MCF 10A (cell line): ENCODE measurements around the gene TSFM. TPM values are rescaled to one million over a fixed set of nuclear protein-coding genes. Genes with fewer than 3 reads are reported as not detected.

Experiments used
- BruUV-seq: library from RNA; stranded (reverse); fragments of 400-500 nt; replicated peaks from 2 replicates; lab custom pipeline; 2021; lab: Mats Ljungman, UMichigan
- CTCF ChIA-PET: fragments of 300-600 bp; sonication (Branson Sonifier 250); formaldehyde crosslinking; extraction: SDS; loops from one replicate; lab custom pipeline; 2021; ENCODE audit warnings: antibody characterized with exemption, inconsistent platforms; lab: Yijun Ruan, JAX
- POLR2A ChIA-PET: fragments of 300-600, 350-650 bp; sonication (Branson Sonifier 250); formaldehyde crosslinking; extraction: SDS; loops from one replicate; lab custom pipeline; 2020; ENCODE audit warnings: antibody characterized with exemption, inconsistent platforms; lab: Yijun Ruan, JAX
- DNase-seq: peaks from one replicate; pipeline ENCODE4 v3.0.0-alpha.2; 2018; ENCODE audit not compliant: unreplicated experiment
- H3K27ac Mint-ChIP-seq: one replicate; pipeline ENCODE4 v1.8.0; 2022; ENCODE audit warnings: mild to moderate bottlenecking, low read depth, mixed read lengths; ENCODE audit not compliant: unreplicated experiment
- H3K27me3 Mint-ChIP-seq: one replicate; pipeline ENCODE4 v1.8.0; 2022; ENCODE audit warnings: mixed read lengths; ENCODE audit not compliant: insufficient read depth, unreplicated experiment
- H3K36me3 Mint-ChIP-seq: one replicate; pipeline ENCODE4 v1.8.0; 2022; ENCODE audit warnings: mild to moderate bottlenecking, moderate library complexity, mixed read lengths; ENCODE audit not compliant: insufficient read depth, unreplicated experiment
- H3K4me1 Mint-ChIP-seq: one replicate; pipeline ENCODE4 v1.8.0; 2022; ENCODE audit warnings: mixed read lengths; ENCODE audit not compliant: insufficient read depth, unreplicated experiment
- H3K4me3 Mint-ChIP-seq: one replicate; pipeline ENCODE4 v1.8.0; 2022; ENCODE audit warnings: mild to moderate bottlenecking, moderate library complexity, mixed read lengths; ENCODE audit not compliant: unreplicated experiment
- H3K9me3 Mint-ChIP-seq: one replicate; pipeline ENCODE4 v1.8.0; 2022; ENCODE audit warnings: mixed read lengths; ENCODE audit not compliant: unreplicated experiment
- intact Hi-C: fragments of 100-400 bp; cut with micrococcal nuclease; formaldehyde crosslinking; loops from 2 replicates; pipeline ENCODE4 v1.14.1; 2022
- total RNA-seq: library from RNA; stranded (reverse); gene quantifications from 2 replicates; pipeline ENCODE4 v1.2.3, GENCODE V29; 2022
- TF ChIP-seq, protein P1 (sequence below): fragments of 200-600 bp; IDR thresholded peaks from one replicate; pipeline ENCODE4 v1.8.0; 2022; ENCODE audit warnings: antibody characterized with exemption, mild to moderate bottlenecking; ENCODE audit not compliant: unreplicated experiment

TSFM gene
- total RNA-seq, 1 experiment from 2014 or later = 32.6 TPM

DNA sequence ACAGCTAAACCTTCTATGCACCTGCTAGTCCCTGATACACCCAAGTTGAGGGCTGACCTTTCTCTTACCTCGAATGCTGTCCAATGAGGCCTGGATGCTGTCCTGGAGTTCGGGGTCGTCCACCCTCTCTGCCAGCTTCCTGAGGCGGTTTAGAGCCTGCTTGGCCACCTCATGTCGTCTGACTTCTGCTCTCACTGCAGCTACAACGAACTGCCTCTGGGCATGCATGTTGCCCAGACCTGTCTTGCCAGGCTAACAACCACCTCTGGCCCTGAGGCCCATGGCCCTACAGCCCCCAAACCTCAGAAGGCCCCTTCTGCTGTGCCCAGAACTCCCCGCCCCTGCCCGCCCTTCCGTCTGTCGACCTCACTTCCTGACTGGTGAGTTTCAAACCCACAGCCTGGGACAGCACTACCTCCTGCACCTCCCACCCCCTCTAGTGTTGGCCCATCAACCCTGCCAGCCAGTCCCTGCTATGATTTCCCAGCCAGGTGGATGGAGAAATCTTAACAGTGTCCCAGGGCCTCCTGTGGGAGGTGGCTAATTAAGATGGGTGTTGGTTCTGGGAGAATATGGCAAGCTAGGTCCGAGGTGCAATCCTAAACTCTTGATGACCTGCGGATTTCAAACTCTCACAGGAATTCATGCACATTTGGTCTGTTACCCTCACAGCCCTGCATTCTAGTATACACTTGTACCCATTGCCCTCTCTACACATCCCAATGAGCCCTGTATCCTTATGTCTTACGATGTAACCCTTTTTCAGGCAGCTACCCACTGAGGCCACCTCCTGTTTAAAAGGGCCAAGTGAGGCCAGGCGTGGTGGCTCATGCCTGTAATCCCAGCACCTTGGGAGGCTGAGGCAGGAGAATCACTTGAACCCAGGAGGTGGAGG, 40.5 kb upstream of the TSFM start:
- DNase-seq = peak; percentile 37
- peaks cover 21% of the 10 kb centered on the region for H3K36me3 Mint-ChIP-seq
- POLR2A ChIA-PET = interaction anchor here (0.6 to 1.8 kb wide), 3 partner anchors 16 to 48 kb away, joined by 4 read pairs; no protein-coding TSS in a partner anchor
- H3K27ac Mint-ChIP-seq = no peak overlapping the region
- no peaks in the 10 kb centered on the region for H3K9me3 Mint-ChIP-seq
- CTCF ChIA-PET = interaction anchor here (0.6 to 1.6 kb wide), 2 partner anchors 9 to 16 kb away, joined by 3 to 11 read pairs; no protein-coding TSS in a partner anchor
- no TSS peak for BruUV-seq
- TF ChIP-seq, protein P1, sequence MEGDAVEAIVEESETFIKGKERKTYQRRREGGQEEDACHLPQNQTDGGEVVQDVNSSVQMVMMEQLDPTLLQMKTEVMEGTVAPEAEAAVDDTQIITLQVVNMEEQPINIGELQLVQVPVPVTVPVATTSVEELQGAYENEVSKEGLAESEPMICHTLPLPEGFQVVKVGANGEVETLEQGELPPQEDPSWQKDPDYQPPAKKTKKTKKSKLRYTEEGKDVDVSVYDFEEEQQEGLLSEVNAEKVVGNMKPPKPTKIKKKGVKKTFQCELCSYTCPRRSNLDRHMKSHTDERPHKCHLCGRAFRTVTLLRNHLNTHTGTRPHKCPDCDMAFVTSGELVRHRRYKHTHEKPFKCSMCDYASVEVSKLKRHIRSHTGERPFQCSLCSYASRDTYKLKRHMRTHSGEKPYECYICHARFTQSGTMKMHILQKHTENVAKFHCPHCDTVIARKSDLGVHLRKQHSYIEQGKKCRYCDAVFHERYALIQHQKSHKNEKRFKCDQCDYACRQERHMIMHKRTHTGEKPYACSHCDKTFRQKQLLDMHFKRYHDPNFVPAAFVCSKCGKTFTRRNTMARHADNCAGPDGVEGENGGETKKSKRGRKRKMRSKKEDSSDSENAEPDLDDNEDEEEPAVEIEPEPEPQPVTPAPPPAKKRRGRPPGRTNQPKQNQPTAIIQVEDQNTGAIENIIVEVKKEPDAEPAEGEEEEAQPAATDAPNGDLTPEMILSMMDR = no peak
- intact Hi-C loops = no loop called here
- H3K4me1 Mint-ChIP-seq = peaks cover 12% of the 10 kb centered on the region
- no peak overlapping the region for H3K4me3 Mint-ChIP-seq
- H3K27me3 Mint-ChIP-seq = peaks cover 35% of the 10 kb centered on the region

GRCh38 chr12:57743769-57744168, 38.8 kb upstream of the TSFM start:
- Mint-ChIP-seq H3K36me3 (peaks cover 38% of the 10 kb centered on the region), H3K27ac (peak overlapping the region; percentile 100), H3K27me3 (peaks cover 27% of the 10 kb centered on the region), H3K4me3 (peak overlapping the region; percentile 100), H3K4me1 (peaks cover 11% of the 10 kb centered on the region), H3K9me3 (no peaks in the 10 kb centered on the region)
- ChIA-PET CTCF (interaction anchor here (1.7 kb wide), 1 partner anchor 17 kb away, joined by 11 read pairs; no protein-coding TSS in a partner anchor), POLR2A (interaction anchor here (0.7 to 2.5 kb wide), 7 partner anchors 8 to 197 kb away, joined by 3 to 20 read pairs (median 4); partner anchors contain the start of genes CDK4 and MARCHF9)
- no TSS peak for BruUV-seq
- no peak for DNase-seq
- TF ChIP-seq, protein P1 = no peak
- intact Hi-C loops = loop anchor here (1.0 kb wide), 1 partner anchor 17 kb away; no protein-coding TSS in a partner anchor

GRCh38 chr12:57744194-57744776, 38.3 kb upstream of the TSFM start:
- peaks cover 22% of the 10 kb centered on the region for H3K27me3 Mint-ChIP-seq
- TSS peak; percentile 34 for BruUV-seq
- POLR2A ChIA-PET = interaction anchor here (0.5 to 2.5 kb wide), 25 partner anchors 8 to 1115 kb away, joined by 3 to 20 read pairs (median 5); partner anchors contain the start of genes CDK4, EEF1AKMT3, MARCHF9 and METTL1
- H3K27ac Mint-ChIP-seq = peak overlapping the region; percentile 100
- H3K4me3 Mint-ChIP-seq = peak overlapping the region; percentile 100
- intact Hi-C loops = loop anchor here (1.0 kb wide), 1 partner anchor 18 kb away; no protein-coding TSS in a partner anchor
- H3K36me3 Mint-ChIP-seq = peaks cover 43% of the 10 kb centered on the region
- TF ChIP-seq, protein P1 = no peak
- peaks cover 11% of the 10 kb centered on the region for H3K4me1 Mint-ChIP-seq
- H3K9me3 Mint-ChIP-seq = no peaks in the 10 kb centered on the region
- CTCF ChIA-PET = interaction anchor here (0.8 to 1.7 kb wide), 2 partner anchors 18 to 22 kb away, joined by 5 to 11 read pairs; no protein-coding TSS in a partner anchor
- DNase-seq = no peak
